GM18511 (cell line): ENCODE measurements around the gene MAB21L1.

Source experiments
- ATAC-seq: cut with Tn5 transposase; IDR thresholded peaks from one replicate; pipeline ENCODE4 v1.9.1; 2021; ENCODE audit warnings: mild to moderate bottlenecking, moderate library complexity; ENCODE audit not compliant: unreplicated experiment

MAB21L1 gene

DNA sequence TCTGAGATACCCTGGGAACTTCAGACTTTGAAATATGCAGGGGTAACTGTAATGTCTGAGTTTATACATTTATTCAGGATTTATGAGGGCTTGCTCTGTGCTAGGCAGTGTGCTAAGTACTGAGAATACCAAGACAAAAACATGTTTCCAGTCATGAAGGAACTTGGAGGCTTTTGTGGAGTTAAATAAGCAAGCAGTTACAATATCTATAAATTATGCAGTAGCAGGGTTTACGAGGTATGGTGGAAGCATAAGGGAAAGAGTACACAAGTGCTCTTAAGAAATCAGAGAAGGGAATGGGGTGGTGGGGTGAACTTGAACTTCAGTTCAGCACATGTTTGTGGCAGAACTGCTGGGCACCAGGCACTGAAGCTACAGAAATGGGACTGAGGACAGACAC is 28.0 kb downstream of the MAB21L1 start:
- no peak for ATAC-seq
